Skeletal muscle cell (primary cell): ENCODE measurements around the gene BORCS5.

ENCODE experiments used
- DNase-seq: peaks from one replicate; pipeline ENCODE4 v3.0.0-alpha.2; 2010; ENCODE audit warnings: low read depth
- H3K4me3 ChIP-seq: 2 replicates; pipeline ENCODE4 v1.5.1; 2011; ENCODE audit warnings: low read depth, mild to moderate bottlenecking, control low read depth, low read length, moderate library complexity

BORCS5 gene

DNA sequence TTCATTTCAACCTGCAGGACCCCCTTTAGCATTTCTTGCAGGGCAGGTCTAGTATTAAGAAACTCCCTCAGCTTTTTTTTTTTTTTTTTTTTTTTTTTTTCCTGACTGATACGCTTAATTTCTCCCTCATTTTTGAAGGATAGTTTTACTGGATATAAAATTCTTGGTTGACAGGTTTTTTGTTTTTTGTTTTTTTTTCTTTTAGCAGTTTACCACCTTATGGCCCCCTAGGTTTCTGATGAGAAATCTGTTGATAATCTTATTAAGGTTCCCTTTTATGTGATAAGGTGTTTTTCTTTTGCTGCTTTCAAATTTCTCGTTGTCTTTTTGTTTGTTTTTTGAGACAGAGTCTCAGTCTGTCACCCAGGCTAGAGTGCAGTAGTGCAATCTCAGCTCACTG lies 66.5 kb downstream of the BORCS5 start:
- no peak for DNase-seq
- H3K4me3 ChIP-seq: no peak overlapping the region

DNA sequence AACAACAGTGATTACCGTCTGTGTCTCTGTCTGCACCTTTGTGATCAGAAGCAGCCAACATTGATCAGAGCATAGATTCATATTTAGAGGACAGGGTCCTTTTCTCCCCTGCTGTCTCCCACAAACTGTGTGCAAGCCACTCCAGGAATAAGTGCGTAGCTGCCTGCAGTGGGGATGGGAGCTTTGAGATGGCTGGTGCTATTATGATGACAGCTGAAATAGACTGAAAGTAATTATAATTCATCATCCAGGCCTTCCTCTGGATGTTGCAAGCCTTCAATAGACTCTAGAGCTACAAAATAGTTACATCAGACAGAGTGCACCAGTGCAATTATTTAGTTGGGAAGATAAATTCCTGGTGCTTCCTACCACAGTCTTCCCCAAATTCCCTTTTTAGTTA lies 68.1 kb downstream of the BORCS5 start:
- no peak for DNase-seq
- no peak overlapping the region for H3K4me3 ChIP-seq

DNA sequence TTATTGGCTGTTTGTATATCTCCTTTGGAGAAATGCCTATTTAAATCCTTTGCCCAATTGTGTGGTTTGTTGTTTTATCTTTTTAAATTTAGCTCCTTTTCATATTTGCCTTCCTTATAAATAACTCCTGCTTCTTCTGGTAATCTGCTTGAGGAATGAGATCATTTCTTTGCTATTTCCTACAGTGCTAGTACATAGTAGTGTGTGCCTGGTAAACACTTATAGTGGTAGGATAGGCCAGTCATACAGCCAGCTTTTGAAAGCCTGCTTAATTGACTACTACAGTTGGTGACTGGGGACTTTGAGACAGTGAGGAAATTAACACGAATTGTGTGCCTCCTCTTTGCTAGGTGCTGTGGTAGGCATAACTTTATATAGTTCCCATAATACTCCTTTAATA lies 68.7 kb downstream of the BORCS5 start:
- no peak for DNase-seq
- no peak overlapping the region for H3K4me3 ChIP-seq

DNA sequence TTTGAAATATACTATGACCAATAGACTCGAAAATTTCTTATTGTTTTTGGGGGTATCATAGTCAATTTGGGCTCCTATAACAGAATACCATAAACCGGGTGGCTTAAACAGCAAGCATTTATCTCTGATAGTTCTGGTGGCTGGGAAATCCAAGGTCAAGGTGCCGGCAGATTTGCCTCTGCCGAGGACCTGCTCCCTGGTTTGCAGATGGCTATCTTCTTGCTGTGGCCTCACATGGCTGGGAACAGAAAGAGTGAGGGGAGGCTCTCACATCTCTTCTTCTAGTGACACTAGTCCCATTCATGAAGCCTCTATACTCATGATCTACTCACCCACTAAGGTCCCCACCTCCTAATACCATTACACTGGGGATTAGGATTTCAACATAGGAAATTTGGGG lies 70.7 kb downstream of the BORCS5 start:
- H3K4me3 ChIP-seq: no peak overlapping the region
- DNase-seq: no peak

DNA sequence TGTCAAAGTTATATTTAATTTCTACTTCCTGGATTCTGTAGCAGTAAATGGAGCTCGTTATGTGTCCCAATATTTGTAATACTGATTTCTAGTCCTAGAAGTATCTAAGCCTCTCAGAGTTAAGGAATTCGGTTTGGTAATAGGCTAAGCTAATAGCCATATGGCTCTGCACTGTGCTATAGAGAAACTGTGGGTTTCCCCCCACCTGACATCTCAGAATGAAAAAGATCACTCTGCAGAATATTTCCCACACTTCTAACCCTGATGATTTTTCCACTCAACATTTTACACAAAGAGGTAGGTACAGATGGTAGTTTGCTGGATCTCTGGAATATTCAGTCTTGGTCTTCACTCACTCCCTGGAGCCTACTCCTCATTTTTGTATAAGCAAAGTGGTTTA lies 71.2 kb downstream of the BORCS5 start:
- H3K4me3 ChIP-seq: no peak overlapping the region
- DNase-seq: no peak

DNA sequence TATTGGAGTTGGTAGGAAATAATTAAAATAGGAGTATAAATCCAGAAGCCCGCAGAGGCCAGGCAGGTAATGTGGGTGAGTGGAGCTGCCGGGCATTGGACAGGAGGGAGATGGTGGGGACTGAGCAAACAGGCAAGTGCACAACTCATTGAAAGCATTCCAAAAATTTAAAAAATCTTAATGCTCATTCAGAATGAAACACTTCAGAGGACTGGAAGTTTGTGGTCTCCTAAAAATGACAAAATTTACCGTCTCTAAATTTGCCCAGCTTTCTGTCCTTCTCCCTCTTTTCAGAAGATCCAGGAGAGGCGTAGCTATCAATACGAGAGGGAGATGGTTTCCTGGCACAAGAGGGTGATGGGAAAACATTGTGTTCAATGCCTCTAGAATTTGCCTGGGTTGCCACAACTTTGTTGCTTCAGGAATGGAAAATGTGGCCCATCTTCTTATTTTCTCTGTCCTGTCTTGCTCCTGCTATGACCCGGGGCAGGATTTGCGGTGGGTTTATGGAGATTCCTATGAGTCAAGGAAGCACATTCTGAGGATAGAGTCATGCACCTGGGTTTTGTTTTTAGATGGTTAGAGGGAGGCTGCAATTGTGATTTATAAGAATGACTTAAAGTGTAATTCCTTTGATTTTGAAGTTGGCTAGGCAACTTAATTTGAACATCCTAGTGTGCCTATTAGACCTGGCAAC lies 72.2 kb downstream of the BORCS5 start:
- DNase-seq: no peak

DNA sequence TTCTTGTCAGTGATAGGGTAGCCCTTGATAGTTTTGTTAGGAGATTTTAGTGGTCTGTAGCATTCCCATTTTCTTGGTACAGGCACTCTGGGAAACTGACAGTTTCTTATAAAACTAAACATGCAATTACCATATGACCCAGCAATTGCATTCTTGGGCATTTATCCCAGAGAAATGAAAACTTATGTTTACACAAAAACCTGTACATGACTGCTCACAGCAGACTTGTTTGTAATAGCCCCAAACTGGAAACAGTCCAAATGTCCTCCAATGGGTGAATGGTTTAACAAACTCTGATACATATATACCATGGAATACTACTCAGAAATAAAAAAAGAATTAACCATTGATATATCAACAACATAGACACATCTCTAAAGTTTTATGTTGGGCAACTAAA lies 75.5 kb downstream of the BORCS5 start:
- DNase-seq: peak; percentile 72

More for the DNA sequence above, 72.2 kb downstream of the BORCS5 start:
- H3K4me3 ChIP-seq: no peak overlapping the region

DNA sequence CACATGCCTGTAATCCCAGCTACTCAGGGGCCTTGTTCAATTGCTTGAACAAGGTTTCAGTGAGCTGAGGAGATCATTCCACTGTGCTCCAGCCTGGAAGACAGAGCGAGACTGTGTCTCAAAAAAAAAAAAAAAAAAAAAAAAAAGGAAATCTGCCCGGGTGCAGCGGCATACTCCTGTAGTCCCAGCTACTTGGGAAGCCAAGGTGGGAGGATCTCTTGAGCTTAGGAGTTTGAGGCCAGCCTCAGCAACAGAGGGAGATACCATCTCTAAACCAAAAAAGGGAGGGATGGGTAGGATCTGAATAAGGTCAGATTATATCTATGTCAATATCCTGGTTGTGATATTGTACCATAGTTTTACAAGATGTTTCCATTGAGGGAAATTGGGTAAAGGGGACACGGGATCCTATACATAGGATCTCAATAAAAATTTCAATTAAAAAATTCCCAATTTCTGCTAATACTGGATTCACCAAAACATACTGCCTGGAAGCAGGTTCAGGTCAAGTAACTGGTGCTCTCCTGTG lies 76.4 kb downstream of the BORCS5 start:
- no peak for DNase-seq
- H3K4me3 ChIP-seq: no peak overlapping the region

More for the DNA sequence above, 75.5 kb downstream of the BORCS5 start:
- H3K4me3 ChIP-seq: no peak overlapping the region

DNA sequence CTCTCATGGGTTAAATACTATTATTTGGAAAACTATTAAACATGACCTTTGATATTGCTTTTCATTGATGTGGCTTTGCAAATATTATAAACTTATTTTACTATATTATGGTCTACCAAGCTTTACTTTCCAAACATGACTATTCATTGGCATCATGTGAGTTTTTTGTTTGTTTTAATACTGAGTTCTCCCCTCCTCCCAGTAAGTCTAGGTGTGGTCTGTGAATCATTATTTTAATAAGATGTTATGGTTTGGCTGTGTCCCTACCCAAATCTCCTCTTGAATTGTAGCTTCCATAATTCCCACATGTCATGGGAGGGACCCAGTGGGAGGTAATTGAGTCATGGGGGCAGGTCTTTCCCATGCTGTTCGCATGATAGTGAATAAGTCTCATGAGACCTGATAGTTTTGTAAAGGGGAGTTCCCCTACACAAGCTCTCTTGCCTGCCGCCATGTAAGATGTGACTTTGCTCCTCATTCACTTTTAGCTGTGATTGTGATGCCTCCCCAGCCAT lies 80.0 kb downstream of the BORCS5 start:
- H3K4me3 ChIP-seq: no peak overlapping the region
- DNase-seq: no peak

DNA sequence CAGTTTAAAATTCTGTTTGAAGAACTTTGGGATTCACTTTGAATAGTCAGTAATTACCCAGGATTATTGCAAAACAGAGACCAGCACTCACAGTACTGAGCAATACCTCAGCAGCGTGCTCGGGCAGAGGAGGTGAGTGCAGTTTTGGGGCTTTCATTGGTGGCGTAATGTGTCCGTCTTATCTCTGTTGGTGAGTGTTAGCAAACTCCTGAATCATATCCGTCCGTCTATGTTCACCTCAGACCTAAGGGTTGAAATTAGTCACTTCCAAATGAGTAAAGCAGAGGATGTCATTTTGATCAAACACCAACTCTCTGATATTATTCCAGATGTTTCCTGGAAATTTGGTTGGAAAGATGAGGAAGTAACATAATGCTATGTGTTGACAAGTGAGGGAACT lies 82.8 kb downstream of the BORCS5 start:
- peak; percentile 80 for DNase-seq
- H3K4me3 ChIP-seq: no peak overlapping the region

DNA sequence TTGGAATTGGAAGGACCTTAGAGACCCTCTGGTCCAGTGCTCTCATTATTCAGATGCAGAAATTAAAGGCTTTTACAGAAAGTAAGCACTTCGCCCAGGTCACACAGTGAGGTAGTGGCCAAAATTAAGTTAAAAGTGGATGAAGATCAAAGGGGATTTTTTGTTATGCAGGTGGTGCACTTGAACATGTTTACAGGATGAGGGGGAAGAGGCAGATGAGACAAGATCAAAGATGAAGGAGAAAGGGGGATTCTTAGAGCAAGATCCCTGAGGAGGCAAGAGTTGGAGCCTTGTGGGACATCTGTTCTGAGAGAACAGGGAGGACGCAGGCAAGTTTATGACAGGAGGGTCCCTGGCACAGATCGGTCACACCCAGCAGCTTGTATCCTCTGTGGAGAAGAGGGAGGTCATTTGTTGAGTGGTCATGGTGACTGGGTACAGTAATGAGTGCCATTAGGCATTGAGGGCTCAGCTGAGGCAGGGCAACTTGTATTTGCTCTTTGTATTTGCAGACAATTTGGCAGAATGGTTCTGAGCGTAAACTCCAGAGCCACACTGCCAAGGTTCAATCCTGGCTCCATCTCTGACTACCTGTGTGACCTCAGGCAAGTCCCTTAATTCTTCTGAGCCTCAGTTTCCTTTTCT lies 84.0 kb downstream of the BORCS5 start:
- DNase-seq: no peak
- no peak overlapping the region for H3K4me3 ChIP-seq

DNA sequence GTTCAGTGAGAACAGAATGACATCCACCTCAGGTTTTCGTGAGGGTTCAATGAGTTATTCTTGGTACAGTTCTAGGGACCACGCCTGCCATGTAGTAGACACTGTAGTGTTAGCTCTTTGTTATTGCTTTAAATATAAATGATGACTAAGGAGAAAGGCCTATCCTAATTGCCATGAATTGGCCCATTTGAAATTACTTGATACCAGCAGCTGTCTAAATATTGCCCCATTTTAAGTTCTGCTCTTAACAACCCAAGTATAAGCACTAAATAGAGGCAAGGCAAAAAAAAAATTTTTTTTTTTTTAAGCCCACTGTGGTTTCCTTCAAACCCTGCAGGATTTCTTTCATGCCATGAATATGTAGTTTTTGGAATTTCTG lies 84.5 kb downstream of the BORCS5 start:
- no peak for DNase-seq

DNA sequence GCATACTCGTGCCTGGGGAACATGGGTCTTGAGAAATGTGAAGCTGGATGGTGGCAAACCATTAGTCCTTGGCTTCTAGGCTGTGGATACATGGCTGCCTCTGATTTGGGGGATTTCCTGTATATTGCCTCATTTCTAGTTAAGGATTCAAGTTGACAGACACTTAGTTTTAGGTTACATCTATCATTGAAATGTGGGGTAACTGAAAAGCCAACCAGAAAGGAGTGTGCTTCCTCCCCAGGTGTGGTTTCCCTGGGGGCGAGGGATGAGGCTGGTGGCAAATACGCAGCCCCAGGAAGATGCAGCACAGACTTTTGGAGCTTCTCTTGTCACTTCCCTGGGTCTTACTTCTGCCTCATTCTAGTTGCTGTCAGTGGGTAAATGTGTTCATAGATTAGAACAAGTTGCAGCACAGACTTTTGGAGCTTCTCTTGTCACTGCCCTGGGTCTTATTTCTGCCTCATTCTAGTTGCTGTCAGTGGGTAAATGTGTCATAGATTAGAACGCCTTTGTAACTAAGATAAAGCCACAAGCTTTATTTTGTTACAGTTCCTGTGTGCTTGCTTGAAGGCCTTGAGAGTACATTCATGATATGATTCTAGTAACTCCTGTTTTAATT lies 85.1 kb downstream of the BORCS5 start:
- no peak overlapping the region for H3K4me3 ChIP-seq
- no peak for DNase-seq

More for the DNA sequence above, 84.5 kb downstream of the BORCS5 start:
- no peak overlapping the region for H3K4me3 ChIP-seq

DNA sequence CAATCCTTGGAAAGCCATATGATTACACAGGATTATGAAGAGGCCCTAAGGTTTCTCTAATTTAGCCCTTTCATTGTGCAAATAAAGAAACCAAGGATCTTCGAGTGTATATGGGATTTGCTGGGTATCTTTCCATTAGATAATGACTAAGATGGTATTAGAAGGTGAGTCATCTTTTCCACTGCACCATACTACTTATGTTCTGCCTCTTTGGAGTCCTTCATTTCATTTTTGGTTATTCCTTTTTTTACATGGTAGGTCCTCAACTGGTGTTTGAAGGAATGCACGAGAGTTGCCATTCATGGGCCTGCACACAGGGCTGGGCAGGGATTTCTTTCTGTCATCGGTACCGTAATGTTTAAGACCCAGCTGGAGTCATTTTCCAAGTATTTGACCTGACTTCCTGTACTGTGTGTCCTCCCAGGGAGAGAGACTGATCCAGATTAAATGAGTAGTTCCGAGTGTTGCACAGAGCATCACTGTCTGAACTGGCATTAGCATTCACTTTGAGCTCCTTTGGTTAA lies 85.7 kb downstream of the BORCS5 start:
- no peak overlapping the region for H3K4me3 ChIP-seq
- peak; percentile 44 for DNase-seq

DNA sequence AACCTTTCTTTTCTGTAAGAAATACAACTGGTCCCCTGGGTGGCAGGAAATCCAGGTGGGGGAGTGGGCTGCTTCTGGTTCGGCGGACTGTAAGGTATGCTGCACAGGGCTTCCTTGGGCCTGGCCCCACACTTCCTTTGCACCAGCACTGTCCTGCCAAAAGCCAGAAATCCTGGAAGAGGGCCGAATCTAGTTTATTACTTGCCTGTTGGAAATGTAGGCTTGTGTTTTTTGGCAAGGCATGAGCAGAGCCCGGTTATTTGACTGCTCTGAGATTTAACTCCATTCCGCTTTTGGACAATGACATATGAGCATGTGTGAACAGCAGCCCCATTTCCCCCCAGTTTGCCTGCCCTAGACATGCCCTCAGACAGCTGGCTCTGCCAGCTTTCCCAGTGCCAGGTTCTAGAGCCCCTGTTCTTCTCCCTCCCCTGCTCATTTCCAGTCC lies 86.6 kb downstream of the BORCS5 start:
- no peak overlapping the region for H3K4me3 ChIP-seq
- DNase-seq: no peak

DNA sequence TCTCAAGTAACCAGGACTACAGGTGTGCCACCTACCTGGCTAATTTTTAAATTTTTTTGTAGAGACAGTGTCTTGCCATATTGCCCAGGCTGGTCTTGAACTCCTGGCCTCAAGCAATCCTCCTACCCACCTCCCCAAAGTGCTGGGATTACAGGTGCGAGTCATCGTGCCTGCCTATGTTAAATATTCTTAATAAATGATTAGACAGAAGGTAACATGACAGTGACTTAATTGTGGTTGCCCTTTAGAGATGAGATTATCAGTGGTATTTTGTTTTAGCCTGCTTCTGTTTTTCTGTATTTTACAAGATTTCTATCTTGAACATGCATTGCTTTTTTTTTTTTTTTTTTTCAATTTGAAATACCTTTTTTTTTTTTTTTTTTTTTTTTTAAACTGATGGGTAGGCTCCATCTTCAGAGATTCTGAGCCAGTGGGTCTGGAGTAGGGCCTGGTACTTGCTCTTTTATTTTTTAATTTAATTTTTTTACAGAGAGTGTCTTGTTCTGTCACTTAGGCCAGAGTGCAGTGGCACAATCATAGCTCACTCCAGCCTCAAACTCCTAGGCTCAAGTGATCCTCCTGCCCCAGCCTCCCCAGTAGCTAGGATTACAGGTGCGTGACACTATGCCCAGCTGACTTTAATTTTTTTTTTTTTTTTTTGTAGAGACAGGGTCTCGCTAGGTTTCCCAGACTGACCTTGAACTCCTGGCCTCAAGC lies 88.4 kb downstream of the BORCS5 start:
- DNase-seq: no peak
- H3K4me3 ChIP-seq: no peak overlapping the region

DNA sequence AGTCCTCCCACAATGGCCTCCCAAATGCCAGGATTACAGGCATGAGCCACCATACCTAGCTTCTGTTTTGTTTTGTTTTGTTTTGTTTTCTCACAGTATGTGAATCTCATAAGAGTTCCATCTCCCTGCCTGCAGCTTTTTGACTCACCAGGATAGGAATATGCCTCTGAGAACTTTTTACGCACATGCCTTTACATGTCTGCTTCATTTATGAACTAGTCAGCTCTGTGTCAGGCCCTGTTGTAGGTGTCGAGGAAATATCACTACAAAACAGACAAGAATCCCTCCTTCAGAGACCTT lies 89.0 kb downstream of the BORCS5 start:
- no peak overlapping the region for H3K4me3 ChIP-seq
- no peak for DNase-seq

DNA sequence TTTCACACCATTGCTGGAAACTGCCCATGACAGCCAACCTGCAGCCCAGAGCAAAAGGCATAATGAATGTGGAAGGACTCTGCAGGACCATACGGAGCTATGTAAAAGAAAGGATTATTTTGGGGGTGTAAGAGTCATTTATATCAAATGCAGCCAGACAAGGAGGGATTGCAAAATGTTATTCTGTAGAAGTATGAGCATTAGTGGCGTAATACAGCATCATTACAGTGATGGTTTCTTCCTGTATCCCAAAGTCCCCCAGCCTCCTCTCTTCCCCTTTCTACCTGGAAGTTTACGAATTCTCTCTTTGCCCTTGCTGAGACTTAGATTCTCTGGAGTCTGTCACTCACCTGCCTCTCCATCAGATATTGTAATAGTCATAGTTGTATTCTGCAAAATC lies 89.9 kb downstream of the BORCS5 start:
- no peak overlapping the region for H3K4me3 ChIP-seq
- DNase-seq: no peak

DNA sequence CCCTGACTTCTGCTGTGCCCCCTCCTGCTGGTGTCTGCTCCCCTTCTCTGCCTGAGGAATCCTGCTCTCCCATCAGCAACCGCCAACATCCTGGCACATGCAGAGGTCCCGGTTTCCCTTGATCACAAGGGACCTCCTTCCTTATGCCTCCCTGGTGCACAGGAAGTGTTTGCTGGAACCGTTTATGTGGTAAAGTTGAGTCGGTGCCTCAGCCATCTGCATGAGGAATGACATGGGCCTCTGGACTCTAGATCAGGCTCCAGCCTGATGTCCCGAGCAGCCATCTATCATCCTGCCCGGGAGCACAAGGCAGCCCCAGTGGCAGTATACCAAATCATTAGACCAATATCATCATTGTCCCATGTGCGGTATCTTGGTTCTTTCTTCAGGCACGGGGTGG lies 90.4 kb downstream of the BORCS5 start:
- no peak overlapping the region for H3K4me3 ChIP-seq
- no peak for DNase-seq

DNA sequence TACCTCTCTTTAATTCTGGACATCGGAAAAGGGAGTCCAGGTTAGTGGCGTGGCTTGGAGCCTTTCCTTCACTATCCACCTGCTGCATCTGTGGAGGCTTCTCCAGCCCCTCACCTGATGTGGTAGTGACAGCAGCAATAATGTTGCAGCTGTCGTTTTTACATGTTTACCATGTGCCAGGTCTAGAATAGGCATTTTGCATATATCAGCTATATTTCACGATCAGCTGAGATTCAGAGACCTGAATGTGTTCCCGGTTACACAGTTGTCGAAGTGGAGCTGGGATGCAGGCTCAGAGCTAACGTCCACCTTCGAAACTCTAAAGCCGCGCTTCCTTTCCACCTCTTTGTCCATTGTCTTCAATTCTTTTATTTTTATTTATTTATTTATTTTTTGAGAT lies 91.0 kb downstream of the BORCS5 start:
- H3K4me3 ChIP-seq: no peak overlapping the region
- no peak for DNase-seq
